ENCODE data around the gene TADA2A.

The TADA2A gene

DNA sequence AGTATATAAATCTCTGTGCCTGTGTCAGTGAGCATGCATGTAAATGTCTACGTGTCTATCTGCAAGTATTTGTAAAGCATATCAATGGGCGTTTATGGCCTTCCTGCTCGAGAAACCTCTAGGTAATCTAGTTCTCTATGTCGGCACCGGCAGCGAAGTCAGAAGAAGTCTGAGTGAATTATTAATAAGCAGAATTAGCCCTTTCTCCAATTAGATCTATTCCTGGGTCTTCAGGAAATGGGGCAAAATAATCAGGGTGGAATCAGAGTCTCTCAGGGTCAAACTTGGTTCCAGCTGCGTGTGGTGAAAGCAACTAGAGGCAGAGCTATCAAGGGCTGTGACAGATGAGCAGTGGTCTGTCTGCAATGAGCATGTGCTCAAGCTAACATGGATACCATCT is 31.0 kb upstream of the TADA2A start, which contains the start of gene C17orf78:
Gene C17orf78 (plus strand): TSS at position 280 of the 400 bp plus-strand sequence. CDS start 108 bp downstream, at position 388.
- Histone ChIP-seq H3K4me1 (ENCODE audit: control insufficient read depth, low read length) (peaks cover 5% of the 10 kb centered on the region), H3K9me3 (ENCODE audit: control insufficient read depth, insufficient read depth, low read length) (no peaks in the 10 kb centered on the region), H3K4me2 (ENCODE audit: low read length) (no peak within 1 kb of the TSS), H3F3A (ENCODE audit: control insufficient read depth, insufficient read depth) (no peaks in the 10 kb centered on the region), H3K4me3 (ENCODE audit: low read length) (no peak within 1 kb of the TSS), H3K27ac (ENCODE audit: low read depth, low read length) (no peak within 1 kb of the TSS), H4K20me1 (ENCODE audit: control insufficient read depth, insufficient read depth, low read depth, low read length) (no peaks in the 10 kb centered on the region), H3K79me2 (ENCODE audit: control insufficient read depth, low read length) (no peaks in the 10 kb centered on the region), H3K27me3 (ENCODE audit: control insufficient read depth, low read length) (no peaks in the 10 kb centered on the region), H3K36me3 (ENCODE audit: control insufficient read depth, low read length) (no peaks in the 10 kb centered on the region), H3K9me2 (replicated peaks; ENCODE audit: control insufficient read depth, low read length) (no peaks in the 10 kb centered on the region)
- TF ChIP-seq, protein P1, sequence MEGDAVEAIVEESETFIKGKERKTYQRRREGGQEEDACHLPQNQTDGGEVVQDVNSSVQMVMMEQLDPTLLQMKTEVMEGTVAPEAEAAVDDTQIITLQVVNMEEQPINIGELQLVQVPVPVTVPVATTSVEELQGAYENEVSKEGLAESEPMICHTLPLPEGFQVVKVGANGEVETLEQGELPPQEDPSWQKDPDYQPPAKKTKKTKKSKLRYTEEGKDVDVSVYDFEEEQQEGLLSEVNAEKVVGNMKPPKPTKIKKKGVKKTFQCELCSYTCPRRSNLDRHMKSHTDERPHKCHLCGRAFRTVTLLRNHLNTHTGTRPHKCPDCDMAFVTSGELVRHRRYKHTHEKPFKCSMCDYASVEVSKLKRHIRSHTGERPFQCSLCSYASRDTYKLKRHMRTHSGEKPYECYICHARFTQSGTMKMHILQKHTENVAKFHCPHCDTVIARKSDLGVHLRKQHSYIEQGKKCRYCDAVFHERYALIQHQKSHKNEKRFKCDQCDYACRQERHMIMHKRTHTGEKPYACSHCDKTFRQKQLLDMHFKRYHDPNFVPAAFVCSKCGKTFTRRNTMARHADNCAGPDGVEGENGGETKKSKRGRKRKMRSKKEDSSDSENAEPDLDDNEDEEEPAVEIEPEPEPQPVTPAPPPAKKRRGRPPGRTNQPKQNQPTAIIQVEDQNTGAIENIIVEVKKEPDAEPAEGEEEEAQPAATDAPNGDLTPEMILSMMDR (IDR thresholded peaks at IDR 0.05; ENCODE audit: low read depth, low read length, poor library complexity, severe bottlenecking): no peak
- no peak for TF ChIP-seq EZH2phosphoT487 (IDR thresholded peaks at IDR 0.05; ENCODE audit: borderline replicate concordance, low read length)

DNA sequence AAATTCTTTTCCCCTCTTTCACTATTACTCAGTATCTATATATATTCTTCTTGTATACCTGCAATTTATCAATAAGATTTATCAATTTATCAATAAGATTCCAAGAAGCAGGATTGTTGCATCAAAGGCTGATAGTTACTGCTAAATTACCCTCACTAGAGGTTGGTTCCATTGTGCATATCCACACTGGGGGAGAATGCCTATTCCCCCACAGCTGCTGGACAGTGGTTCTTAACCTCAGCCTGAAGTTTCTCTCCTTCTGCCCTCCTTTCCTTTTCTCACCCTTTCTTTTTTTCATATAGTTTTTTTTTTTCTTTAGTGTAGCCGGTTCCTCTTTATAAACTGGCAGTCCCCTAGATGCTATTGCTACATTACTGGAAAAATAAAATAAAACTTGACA is 24.6 kb upstream of the TADA2A start:
- H3K4me3 ChIP-seq (ENCODE audit: low read length): no peak overlapping the region
- H3K9me2 ChIP-seq (replicated peaks; ENCODE audit: control insufficient read depth, low read length): no peaks in the 10 kb centered on the region
- no peaks in the 10 kb centered on the region for H3F3A ChIP-seq (ENCODE audit: control insufficient read depth, insufficient read depth)
- H3K4me2 ChIP-seq (ENCODE audit: low read length): no peak overlapping the region
- no peaks in the 10 kb centered on the region for H3K36me3 ChIP-seq (ENCODE audit: control insufficient read depth, low read length)
- H3K27ac ChIP-seq (ENCODE audit: low read depth, low read length): no peak overlapping the region
- no peaks in the 10 kb centered on the region for H3K9me3 ChIP-seq (ENCODE audit: control insufficient read depth, insufficient read depth, low read length)
- H3K27me3 ChIP-seq (ENCODE audit: control insufficient read depth, low read length): no peaks in the 10 kb centered on the region
- no peaks in the 10 kb centered on the region for H4K20me1 ChIP-seq (ENCODE audit: control insufficient read depth, insufficient read depth, low read depth, low read length)
- no peaks in the 10 kb centered on the region for H3K79me2 ChIP-seq (ENCODE audit: control insufficient read depth, low read length)
- no peak for TF ChIP-seq EZH2phosphoT487 (IDR thresholded peaks at IDR 0.05; ENCODE audit: borderline replicate concordance, low read length)
- TF ChIP-seq, protein P1 (IDR thresholded peaks at IDR 0.05; ENCODE audit: low read depth, low read length, poor library complexity, severe bottlenecking): no peak
- H3K4me1 ChIP-seq (ENCODE audit: control insufficient read depth, low read length): no peaks in the 10 kb centered on the region; the same call in 1 of the 2 replicates

DNA sequence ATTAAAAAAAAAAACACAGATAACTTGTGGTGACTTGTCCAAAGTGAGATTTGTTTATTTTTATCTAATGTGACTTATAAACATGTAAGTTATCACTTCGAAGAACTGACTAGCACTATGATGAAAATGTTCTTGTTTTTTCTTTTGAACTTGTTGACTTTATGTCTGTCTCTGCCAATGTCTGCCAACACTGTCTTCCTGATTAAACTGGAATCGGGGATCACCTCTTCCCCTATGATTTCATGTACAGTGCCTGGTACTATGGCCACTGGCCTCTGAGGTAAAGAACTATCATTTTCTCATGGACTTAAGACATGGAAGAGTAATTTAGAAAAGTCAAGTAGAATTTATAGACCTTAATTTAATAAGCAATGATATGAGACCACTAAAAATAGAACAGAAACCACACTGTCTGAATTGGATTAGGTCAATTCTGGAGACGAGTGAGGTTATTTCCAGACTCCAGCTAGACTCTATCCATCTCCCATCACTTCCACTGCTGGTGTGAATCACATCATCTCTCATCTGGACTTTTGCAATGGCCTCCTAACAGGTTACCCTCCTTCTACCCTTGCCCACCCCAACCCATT is 22.0 kb upstream of the TADA2A start:
- TF ChIP-seq, protein P1 (IDR thresholded peaks at IDR 0.05; ENCODE audit: low read depth, low read length, poor library complexity, severe bottlenecking): no peak
- TF ChIP-seq EZH2phosphoT487 (IDR thresholded peaks at IDR 0.05; ENCODE audit: borderline replicate concordance, low read length): no peak

More for the DNA sequence above, 22.0 kb upstream of the TADA2A start:
- Histone ChIP-seq H3K27me3 (ENCODE audit: control insufficient read depth, low read length) (no peaks in the 10 kb centered on the region), H3F3A (ENCODE audit: control insufficient read depth, insufficient read depth) (no peaks in the 10 kb centered on the region), H3K4me1 (ENCODE audit: control insufficient read depth, low read length) (peaks cover 3% of the 10 kb centered on the region; the same call in 1 of the 2 replicates), H3K9me2 (replicated peaks; ENCODE audit: control insufficient read depth, low read length) (no peaks in the 10 kb centered on the region), H3K9me3 (ENCODE audit: control insufficient read depth, insufficient read depth, low read length) (no peaks in the 10 kb centered on the region), H4K20me1 (ENCODE audit: control insufficient read depth, insufficient read depth, low read depth, low read length) (no peaks in the 10 kb centered on the region), H3K79me2 (ENCODE audit: control insufficient read depth, low read length) (no peaks in the 10 kb centered on the region), H3K4me2 (ENCODE audit: low read length) (no peak overlapping the region), H3K27ac (ENCODE audit: low read depth, low read length) (no peak overlapping the region), H3K4me3 (ENCODE audit: low read length) (no peak overlapping the region), H3K36me3 (ENCODE audit: control insufficient read depth, low read length) (no peaks in the 10 kb centered on the region)
